HG03469 (cell line): ENCODE results near the gene C1orf87.
"Not testable (repeated sequence)": the region's sequence is repeated elsewhere in the genome, so short reads cannot be mapped to it uniquely, and the experiment has no call there.

Source experiments
- ATAC-seq: cut with Tn5 transposase; IDR thresholded peaks from one replicate; pipeline ENCODE4 v1.9.1; 2021; ENCODE audit warnings: mild to moderate bottlenecking, moderate library complexity, moderate number of reproducible peaks; ENCODE audit not compliant: unreplicated experiment

Gene C1orf87

GRCh38 chr1:59994302-59995198 lies 79.0 kb downstream of the C1orf87 start:
- no peak for ATAC-seq

GRCh38 chr1:59992040-59992820 lies 81.3 kb downstream of the C1orf87 start:
- no peak for ATAC-seq

DNA sequence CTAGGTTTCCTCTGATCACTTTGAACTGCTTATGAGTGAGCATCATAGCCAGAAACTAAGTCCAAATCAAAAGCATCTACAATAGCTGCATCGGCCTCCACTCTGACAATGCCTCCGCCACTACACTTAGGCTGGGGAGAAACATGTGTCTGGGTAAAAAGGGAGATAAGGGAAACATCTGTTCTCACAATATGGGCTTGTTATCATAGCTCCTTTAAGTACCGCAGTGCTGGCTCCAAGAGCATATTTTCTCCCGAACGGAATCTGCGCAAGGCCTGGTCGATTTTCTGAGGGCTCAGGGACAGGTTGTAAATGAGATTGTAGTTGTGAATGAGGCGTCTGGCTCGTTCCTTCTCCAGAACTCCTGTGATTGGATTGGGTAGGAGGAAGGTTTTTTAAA lies 83.1 kb downstream of the C1orf87 start:
- no peak for ATAC-seq

DNA sequence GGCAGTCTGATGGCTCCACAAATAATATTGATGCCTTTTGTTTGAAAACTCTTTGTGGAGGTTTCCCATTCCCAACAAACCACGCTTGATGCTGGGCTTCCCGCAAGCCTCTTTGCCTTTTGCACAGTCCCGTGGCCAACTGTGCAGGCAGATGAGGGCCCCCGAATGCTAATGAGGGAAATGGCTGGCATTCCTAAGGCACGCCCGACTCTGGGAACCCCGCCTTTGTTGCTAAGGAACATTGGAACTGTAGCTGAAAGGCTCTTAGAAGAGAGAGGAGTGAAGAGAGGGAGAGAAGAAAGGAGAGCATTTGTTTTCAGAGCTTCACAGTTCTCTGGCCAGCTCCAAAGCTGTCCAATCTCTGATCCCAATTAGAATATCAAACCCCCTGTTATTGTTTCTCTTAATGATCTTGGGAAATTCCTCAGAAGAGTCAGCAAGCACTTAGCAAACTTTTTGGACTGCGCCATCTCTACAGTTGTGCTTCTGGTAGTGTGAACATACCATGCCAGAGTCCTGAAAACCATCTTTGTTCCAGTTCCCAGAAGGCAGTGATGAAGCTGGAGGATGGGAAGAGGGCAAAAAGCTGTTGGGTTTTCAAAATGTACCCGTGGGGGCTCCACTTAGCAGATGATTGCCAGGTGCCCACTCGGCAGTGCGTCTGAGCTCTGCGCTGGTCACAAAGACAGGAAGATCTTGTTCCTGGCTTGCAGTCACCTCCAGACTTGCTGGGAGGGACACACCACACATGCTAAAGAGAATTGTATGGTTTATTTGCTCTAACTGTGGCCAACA lies 86.9 kb downstream of the C1orf87 start:
- no peak for ATAC-seq

DNA sequence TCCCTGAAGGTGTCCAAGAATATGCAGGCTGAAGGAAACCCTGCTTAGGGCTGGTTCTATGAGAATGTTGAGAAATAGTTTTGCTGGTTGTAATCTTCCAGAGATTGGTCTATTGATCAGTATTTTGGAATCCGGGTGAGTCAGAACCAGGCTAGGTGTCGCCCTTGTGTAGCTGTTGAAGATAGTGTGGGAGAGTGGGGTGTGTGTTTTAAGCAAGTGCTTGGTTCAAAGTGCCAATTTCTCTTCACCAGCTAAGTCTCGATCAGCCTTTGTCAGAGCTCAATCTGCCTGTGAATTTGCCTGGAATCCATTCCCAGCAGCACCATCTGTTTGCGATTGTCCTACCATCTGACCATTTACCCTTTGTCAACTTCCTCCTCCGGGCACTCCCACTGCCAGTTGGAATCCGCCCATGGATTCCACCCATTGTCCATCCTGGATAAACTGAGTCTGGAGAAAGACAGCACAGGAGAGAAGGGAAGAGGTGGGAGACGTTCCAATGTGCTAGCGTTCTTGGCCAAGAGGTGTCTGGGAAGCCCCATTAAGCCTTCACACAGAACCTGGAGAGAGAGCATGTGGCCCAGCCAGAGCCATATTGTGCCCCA lies 87.6 kb downstream of the C1orf87 start:
- ATAC-seq, result no peak

DNA sequence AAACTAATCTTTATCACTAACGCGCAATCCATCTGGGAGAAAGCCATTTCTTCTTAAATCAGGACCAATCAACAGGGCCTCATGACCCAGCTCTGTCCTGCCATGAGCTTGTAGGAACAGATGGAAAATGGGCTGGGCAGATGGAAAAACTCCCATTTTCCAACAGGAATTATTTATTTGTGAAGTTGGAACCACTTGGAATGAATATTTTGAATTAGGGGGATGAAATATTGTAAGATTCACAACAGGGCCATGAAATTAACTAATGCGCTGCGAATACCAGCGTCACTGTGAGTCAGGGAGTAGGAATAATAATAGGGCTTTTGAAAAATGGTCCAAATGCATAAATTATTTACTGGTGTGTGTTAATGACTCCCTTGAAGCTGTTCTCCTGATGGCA lies 93.9 kb downstream of the C1orf87 start:
- no peak for ATAC-seq

GRCh38 chr1:59978511-59978910 lies 95.1 kb downstream of the C1orf87 start:
- ATAC-seq, result no peak

DNA sequence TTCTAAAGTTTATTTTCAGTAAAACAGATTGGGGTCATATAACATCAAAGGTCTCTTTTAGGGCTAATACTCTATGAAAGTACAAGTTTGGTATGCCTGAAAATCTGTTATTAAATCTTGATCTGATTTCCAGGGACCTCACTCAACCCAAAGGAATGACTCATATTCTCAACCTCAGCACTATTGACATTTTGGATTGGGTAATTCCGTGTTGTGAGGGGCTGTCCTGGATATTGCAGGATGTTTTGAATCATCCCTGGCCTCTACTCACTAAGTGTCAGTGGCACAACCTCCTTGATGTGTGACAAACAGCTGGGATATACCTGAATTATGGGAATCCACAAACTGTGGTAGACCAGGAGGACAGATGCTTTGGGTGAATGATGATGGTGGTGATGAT lies 95.5 kb downstream of the C1orf87 start:
- no peak for ATAC-seq

DNA sequence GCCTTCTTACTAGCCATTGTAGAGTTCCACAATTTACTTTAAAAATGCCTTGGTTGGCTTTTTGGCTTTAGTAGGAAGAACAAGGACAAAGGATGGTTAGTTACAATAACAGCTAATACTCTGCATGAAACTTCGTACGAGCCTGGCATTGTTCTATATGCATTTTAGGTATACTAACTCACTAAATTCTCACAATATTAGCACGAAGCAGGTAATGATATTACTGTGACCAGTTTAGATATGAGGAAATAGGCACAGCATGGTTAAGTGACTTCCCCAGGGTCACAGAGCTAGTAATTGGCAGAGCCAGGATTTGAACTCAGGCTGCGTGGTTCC lies 96.5 kb downstream of the C1orf87 start:
- no peak for ATAC-seq

DNA sequence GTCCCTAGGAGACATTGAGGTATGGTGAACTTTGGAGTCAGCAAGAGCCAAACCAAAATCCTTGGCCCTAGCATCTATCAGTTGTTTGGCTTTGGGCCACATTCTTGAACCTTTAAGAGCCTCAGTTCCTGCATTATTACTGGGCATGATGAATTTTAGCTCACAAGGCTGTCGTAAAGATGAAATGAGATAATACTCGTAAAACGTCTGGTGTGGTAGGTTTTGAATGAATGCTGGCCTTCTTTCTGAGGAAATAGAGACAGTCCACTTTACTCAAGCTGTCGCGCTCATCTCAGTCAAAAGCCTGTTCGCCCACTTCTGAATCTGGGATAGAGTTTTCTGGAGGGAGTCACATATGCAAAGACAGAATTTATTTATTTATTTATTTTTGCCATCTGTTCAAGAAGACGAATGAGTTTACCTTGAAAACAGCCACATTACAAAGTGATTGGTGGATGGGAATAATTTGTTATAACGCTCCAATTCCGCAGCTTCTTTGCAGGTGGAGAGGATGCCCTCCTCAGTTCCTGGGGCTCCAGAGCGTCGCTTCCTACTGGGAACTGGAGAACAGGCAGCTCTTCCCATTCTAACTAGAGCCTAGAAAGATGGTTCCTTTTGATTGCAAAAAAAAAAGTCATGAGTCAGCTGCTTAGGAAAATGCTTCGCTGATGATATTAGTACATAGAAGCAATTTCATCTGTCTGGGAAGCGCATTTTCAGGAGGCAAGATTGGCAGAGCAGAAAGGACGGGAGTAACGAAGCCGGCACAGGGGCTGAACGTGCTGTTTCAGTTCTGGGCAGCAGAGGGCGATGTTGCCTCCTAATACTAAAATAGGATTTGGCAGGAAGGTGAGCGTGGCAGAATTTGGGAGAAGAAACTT lies 97.1 kb downstream of the C1orf87 start:
- ATAC-seq, result no peak

GRCh38 chr1:59973719-59974118 lies 99.9 kb downstream of the C1orf87 start:
- no peak for ATAC-seq

DNA sequence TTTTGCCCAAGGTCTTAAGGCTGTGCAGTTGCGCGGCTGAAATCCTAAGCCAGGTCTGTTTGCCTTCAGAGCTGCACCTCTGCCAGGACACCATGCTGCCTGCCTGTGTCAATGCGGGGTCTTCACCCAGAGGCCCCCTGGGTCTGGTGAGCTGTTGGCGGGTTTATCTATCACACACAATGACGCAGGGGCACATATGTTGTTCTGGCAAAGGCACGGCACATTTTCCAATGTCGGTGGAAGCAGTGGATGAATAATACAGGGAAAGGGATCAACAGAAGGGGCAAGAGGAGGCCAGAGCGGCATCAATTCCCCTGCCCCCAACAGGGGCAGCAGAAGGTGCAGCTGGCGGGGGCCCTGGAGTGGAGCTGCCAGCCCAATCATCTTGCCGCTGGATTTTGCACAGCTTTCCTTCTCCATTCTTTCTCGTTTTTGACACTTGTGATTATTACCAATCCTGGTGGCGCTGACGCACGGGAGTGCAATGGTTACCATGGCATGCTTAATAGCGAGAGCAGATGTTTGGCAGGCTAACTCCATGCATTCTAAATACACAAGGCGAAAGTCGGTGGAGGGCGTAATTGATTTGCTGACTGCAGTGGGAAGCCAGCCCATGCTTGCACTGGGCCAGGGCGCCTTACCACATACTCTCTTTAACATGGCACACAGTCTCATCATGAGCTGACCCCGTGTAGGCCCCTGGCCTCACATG lies 101.2 kb downstream of the C1orf87 start:
- ATAC-seq, result no peak

DNA sequence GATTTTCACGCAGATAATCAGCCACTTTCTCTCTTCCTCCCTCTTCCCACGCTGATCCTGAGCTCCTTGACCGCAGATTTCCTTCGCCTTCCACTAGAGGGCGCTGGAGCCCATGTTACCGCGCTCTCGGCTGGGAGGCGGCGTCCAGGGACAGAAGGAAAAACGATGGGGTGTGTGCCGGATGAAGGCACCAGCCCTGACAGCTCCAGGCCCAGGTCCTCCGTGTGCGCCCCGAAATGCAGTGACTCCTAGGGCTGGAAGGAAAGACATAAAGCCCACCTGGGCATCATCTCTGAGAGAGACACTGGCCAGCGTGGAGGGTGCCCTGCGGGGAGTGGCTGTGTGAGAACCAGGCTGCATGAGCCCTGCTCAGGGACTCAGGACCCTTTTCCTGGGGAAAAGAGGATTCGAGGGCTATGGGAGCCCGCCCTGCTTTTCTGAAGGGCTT lies 102.1 kb downstream of the C1orf87 start:
- ATAC-seq, result peak; percentile 65

DNA sequence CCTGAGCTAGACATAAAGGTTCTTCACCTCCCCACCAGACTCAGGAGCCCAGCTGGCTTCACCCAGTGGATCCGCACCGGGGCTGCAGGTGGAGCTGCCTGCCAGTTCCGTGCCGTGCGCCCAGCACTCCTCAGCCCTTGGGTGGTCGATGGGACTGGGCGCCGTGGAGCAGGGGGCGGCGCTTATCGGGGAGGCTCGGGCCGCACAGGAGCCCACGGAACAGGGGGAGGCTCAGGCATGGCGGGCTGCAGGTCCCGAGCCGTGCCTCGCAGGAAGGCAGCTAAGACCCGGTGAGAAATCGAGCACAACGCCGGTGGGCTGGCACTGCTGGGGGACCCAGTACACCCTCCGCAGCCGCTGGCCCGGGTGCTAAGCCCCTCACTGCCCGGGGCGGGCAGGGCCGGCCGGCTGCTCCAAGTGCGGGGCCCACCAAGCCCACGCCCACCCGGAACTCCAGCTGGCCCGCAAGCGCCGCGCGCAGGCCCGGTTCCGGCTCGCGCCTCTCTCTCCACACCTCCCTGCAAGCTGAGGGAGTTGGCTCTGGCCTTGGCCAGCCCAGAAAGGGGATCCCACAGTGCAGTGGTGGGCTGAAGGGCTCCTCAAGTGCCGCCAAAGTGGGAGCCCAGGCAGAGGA lies 103.9 kb downstream of the C1orf87 start:
- not testable (repeated sequence) for ATAC-seq

- ATAC-seq, result not testable (repeated sequence)
Measured at GRCh38 chr1:59968746-59969145, 104.8 kb downstream of the C1orf87 start.

DNA sequence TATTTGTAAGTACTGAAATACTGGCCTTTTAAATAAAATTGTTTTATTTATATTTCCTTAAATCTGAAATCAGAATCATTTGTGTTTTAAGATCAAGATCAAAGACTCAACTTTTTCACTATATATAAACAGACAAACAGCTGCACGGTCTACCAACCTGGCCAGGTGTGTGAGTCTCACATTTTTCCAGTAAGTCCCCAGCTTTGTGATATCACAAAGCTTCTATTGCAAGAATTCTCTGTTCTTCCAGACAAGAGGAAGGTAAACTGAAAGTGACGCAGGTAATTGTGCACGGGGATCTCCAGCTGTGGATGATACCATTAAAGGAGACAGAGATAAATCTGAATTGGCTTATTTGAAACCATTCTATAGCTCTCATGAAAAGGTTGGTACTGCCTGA lies 105.8 kb downstream of the C1orf87 start:
- no peak for ATAC-seq

DNA sequence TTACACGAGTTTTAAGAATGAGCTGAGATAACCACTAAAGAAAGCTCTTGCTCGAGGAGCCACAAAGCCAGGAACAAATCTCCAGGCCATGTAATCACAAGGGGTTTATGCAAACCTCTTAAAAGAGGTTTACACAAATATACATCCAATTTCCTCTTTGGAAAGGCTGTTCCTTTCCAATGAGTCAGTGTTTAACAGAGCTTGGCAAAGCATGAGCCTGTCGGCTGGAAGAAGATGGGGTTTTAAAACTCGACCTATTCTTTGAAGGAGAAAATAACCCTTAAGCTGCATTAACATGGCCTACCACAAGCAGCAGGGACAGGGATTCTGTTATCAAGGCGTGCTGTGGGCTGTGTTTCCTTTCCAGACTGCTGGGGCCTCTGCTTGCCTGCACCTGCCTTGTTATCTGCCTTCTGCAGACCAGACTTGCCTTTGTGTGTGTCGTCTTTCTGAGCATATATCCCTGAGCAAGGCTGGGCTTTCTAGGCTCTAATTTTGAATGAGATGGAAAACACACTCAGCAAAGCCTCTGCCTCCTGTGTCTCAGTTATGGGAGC lies 106.4 kb downstream of the C1orf87 start:
- ATAC-seq, result no peak

DNA sequence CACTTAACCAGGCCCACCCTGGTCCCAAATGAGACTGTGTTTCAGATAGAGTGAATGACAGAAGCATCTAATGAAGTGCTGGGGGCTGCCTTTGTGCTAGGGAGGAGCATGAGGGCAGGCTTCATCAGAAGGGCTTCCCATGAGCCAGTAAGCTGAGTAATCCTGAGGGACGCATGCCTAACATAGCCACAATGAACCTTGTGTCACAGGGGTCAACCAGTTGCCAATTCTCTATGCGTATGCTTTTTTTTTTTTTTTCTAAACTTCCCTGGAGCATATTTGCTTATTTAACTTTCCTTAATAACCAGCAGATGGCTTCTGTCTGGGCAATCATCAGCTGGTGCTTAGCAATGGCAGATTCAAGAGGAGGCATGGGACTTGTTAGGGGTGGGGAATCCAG lies 121.5 kb downstream of the C1orf87 start:
- no peak for ATAC-seq
